Neural cell (in vitro differentiated cells): Measurements from ENCODE around the gene PTPN21. TPM values are rescaled to one million over a fixed set of nuclear protein-coding genes. Genes with fewer than 3 reads are reported as not detected.

Experiments used
- H2AFZ ChIP-seq: fragments of 200-600, 300-800 bp; sonication (generic), shearing (Covaris generic); 2 replicates; pipeline ENCODE4 v1.6.0; 2014; ENCODE audit warnings: low read depth, mild to moderate bottlenecking, antibody characterized with exemption, low read length, moderate library complexity
- H3F3A ChIP-seq: fragments of 200-600 bp; shearing (Covaris generic); 2 replicates; pipeline ENCODE4 v1.6.1; 2016; ENCODE audit warnings: mild to moderate bottlenecking, moderate library complexity, mixed read lengths, antibody characterized with exemption, low read length; ENCODE audit not compliant: insufficient read depth, poor library complexity, severe bottlenecking
- H3K27ac ChIP-seq: fragments of 200-600, 300-800 bp; sonication (generic), shearing (Covaris generic); 2 replicates; pipeline ENCODE4 v1.5.1; 2014; ENCODE audit warnings: mild to moderate bottlenecking, low read length, moderate library complexity
- H3K27me3 ChIP-seq: fragments of 300-800, 200-600 bp; sonication (generic), shearing (Covaris generic); 2 replicates; pipeline ENCODE4 v1.6.0; 2014; ENCODE audit warnings: mild to moderate bottlenecking, low read depth, low read length, moderate library complexity; ENCODE audit not compliant: insufficient read depth
- H3K36me3 ChIP-seq: fragments of 300-800, 200-600 bp; sonication (generic), shearing (Covaris generic); 2 replicates; pipeline ENCODE4 v1.5.1; 2014; ENCODE audit warnings: mild to moderate bottlenecking, antibody characterized with exemption, low read length, moderate library complexity; ENCODE audit not compliant: insufficient read depth
- H3K4me2 ChIP-seq: fragments of 300-800, 200-600 bp; sonication (generic), shearing (Covaris generic); 2 replicates; pipeline ENCODE4 v1.6.0; 2014; ENCODE audit warnings: mild to moderate bottlenecking, low read length
- H3K4me3 ChIP-seq: fragments of 300-800, 200-600 bp; sonication (generic), shearing (Covaris generic); 2 replicates; pipeline ENCODE4 v1.5.1; 2014; ENCODE audit warnings: mild to moderate bottlenecking, low read length, moderate library complexity
- H3K79me2 ChIP-seq: fragments of 200-600 bp; shearing (Covaris generic); replicated peaks from 2 replicates; pipeline ENCODE4 v1.6.0; 2014; ENCODE audit warnings: mild to moderate bottlenecking, low read length, moderate library complexity; ENCODE audit not compliant: insufficient read depth
- H3K9ac ChIP-seq: fragments of 300-800, 200-600 bp; sonication (generic), shearing (Covaris generic); 2 replicates; pipeline ENCODE4 v1.6.1; 2016; ENCODE audit warnings: mild to moderate bottlenecking, low read length, mixed read lengths
- H3K9me2 ChIP-seq: fragments of 200-600 bp; shearing (Covaris generic); 2 replicates; pipeline ENCODE4 v1.6.1; 2016; ENCODE audit warnings: mild to moderate bottlenecking, low read length, mixed read lengths; ENCODE audit not compliant: insufficient read depth
- H3K9me3 ChIP-seq: fragments of 200-600, 300-800 bp; sonication (generic), shearing (Covaris generic); 2 replicates; pipeline ENCODE4 v1.6.1; 2016; ENCODE audit warnings: mild to moderate bottlenecking, mixed run types, low read length, moderate library complexity, mixed read lengths
- H4K20me1 ChIP-seq: fragments of 200-600 bp; shearing (Covaris generic); 2 replicates; pipeline ENCODE4 v1.6.1; 2016; ENCODE audit warnings: mild to moderate bottlenecking, mixed run types; ENCODE audit not compliant: insufficient read depth
- CTCF ChIP-seq: fragments of 450-650 bp; IDR thresholded peaks from 2 replicates; pipeline ENCODE4 v1.5.1; 2014; ENCODE audit warnings: antibody characterized with exemption, mild to moderate bottlenecking, moderate library complexity; ENCODE audit not compliant: poor library complexity, severe bottlenecking
- EP300 ChIP-seq: fragments of 450-650 bp; conservative IDR thresholded peaks from 2 replicates; pipeline ENCODE4 v1.6.1; 2014; ENCODE audit warnings: antibody characterized with exemption, mild to moderate bottlenecking, moderate library complexity; ENCODE audit not compliant: poor library complexity, severe bottlenecking
- EZH2 ChIP-seq: fragments of 200-600, 300-800 bp; shearing (Covaris generic), sonication (generic); IDR thresholded peaks from 2 replicates; pipeline ENCODE4 v1.6.1; 2014; ENCODE audit warnings: antibody characterized with exemption, low read length, borderline replicate concordance, mild to moderate bottlenecking; ENCODE audit not compliant: insufficient read depth, poor library complexity, severe bottlenecking
- MXI1 ChIP-seq: fragments of 450-650 bp; conservative IDR thresholded peaks from 2 replicates; pipeline ENCODE4 v1.6.1; 2014; ENCODE audit warnings: antibody characterized with exemption, mild to moderate bottlenecking; ENCODE audit not compliant: poor library complexity, severe bottlenecking
- POLR2AphosphoS5 ChIP-seq: IDR thresholded peaks from 2 replicates; pipeline ENCODE4 v1.6.1; 2012
- RAD21 ChIP-seq: fragments of 450-650 bp; conservative IDR thresholded peaks from 2 replicates; pipeline ENCODE4 v1.6.1; 2014; ENCODE audit warnings: antibody characterized with exemption, mild to moderate bottlenecking, moderate library complexity
- REST ChIP-seq: IDR thresholded peaks from 2 replicates; pipeline ENCODE4 v1.6.1; 2012; ENCODE audit warnings: borderline replicate concordance
- SMC3 ChIP-seq: fragments of 450-650 bp; conservative IDR thresholded peaks from 2 replicates; pipeline ENCODE4 v1.6.1; 2014; ENCODE audit warnings: antibody characterized with exemption, mild to moderate bottlenecking, moderate library complexity; ENCODE audit not compliant: poor library complexity
- TAF1 ChIP-seq: IDR thresholded peaks from 2 replicates; pipeline ENCODE4 v1.6.1; 2012; ENCODE audit warnings: low read depth
- polyA plus RNA-seq: library from polyadenylated mRNA; depleted of rRNA; stranded (reverse); fragments of >200 nt; gene quantifications from 2 replicates; pipeline ENCODE4 v1.2.3, GENCODE V29; 2014

PTPN21 gene
- polyA plus RNA-seq, 1 donor from 2014 or later: 4.1 TPM

GRCh38 chr14:88499225-88499624, 55.6 kb downstream of the PTPN21 start:
- H3K4me3 ChIP-seq: no peak overlapping the region
- H3K79me2 ChIP-seq: no peaks in the 10 kb centered on the region
- H3K9ac ChIP-seq: no peak overlapping the region
- no peak overlapping the region for H3K4me2 ChIP-seq
- H3K27ac ChIP-seq: no peak overlapping the region
- H3K9me3 ChIP-seq: no peaks in the 10 kb centered on the region
- peaks cover 4% of the 10 kb centered on the region for H3K36me3 ChIP-seq
- H3K9me2 ChIP-seq: no peaks in the 10 kb centered on the region
- H3K27me3 ChIP-seq: no peaks in the 10 kb centered on the region
- no peak for TF ChIP-seq RAD21
- TF ChIP-seq EP300: no peak
- no peak for TF ChIP-seq MXI1
- H4K20me1 ChIP-seq: no peaks in the 10 kb centered on the region
- H3F3A ChIP-seq: no peaks in the 10 kb centered on the region
- H2AFZ ChIP-seq: no peak overlapping the region

- Histone ChIP-seq H3K79me2 (no peaks in the 10 kb centered on the region), H3K27ac (no peak overlapping the region), H3K9ac (no peak overlapping the region), H3K4me3 (no peak overlapping the region), H2AFZ (no peak overlapping the region), H3K36me3 (peaks cover 4% of the 10 kb centered on the region), H3F3A (no peaks in the 10 kb centered on the region), H3K9me2 (no peaks in the 10 kb centered on the region), H3K27me3 (no peaks in the 10 kb centered on the region), H3K4me2 (no peak overlapping the region), H4K20me1 (no peaks in the 10 kb centered on the region), H3K9me3 (no peaks in the 10 kb centered on the region)
- TF ChIP-seq REST (no peak), RAD21 (no peak), MXI1 (no peak), TAF1 (no peak), EZH2 (no peak), EP300 (no peak), SMC3 (no peak), CTCF (no peak), POLR2AphosphoS5 (no peak)
These were observed 58.4 kb downstream of the PTPN21 start for GRCh38 chr14:88496414-88496813.
